ENCODE results near the gene PRF1.
"Not testable (repeated sequence)": the region's sequence is repeated elsewhere in the genome, so short reads cannot be mapped to it uniquely, and the experiment has no call there.

Gene PRF1

GRCh38 chr10:70616761-70617160 is 14.2 kb upstream of the PRF1 start:
- no peak for DNase-seq

- DNase-seq, result no peak
These were observed 13.4 kb upstream of the PRF1 start for GRCh38 chr10:70615784-70616522.

GRCh38 chr10:70615211-70615610 is 12.7 kb upstream of the PRF1 start:
- no peak for DNase-seq

GRCh38 chr10:70614364-70614763 is 11.8 kb upstream of the PRF1 start:
- not testable (repeated sequence) for DNase-seq

DNA sequence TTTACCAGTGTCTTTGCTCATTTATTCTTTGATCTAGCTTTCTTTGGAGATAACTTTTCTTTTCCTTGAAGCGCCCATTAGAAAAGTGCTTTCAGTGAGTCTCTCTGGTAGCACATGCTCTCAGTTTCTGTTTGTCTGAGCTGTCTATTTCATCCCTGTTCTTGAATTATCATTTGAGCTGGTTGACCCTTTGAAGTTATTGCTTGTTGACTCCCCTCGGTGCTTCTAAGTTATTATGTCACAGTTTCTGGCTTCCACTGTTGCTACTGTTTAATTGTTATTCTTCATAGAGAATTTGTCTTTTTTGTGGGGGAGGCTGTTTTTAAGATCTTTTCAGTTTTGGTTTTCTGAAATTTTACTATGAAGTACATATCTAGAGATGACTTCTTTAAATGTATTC is 11.4 kb upstream of the PRF1 start:
- no peak for DNase-seq

DNA sequence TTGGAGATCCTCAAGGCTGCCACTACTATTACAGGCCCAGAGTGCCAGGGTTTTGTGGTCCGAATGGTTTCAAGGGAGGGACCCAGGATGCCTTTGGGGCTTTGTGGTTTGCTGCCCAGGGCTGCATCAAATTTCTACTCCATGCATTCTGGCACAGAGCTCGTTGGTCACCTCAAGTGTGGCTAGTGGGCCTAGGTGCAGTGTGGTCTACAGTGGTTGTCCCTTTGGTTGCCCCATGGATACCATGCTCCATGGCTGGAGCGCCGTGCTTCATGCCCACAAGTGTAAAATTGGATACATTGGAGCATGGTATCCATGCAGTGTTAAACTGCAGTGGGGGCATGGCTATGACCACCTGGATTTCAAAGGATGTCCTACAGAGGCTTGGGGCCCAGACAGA is 5.4 kb upstream of the PRF1 start:
- no peak for DNase-seq

GRCh38 chr10:70605161-70605560 is 2.6 kb upstream of the PRF1 start:
- no peak for DNase-seq

DNA sequence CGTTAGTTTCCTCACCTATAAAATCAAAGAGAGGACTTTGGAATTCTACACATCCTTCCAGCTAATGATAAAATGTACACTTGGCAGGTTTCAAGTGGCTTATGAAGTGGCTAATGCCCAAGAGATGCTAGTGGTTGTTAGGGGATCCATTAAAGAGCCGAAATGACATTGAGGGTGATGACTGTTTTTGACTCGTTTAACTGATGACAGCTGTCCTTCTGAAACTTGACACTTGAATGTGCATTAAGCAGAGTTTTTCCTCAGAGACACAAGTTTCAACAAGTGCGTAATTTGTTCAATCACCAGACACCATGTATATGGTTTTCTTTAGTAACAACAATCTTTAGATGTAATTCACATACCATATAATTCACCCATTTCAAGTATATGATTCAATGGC is 1.6 kb upstream of the PRF1 start:
- no peak for DNase-seq

- DNase-seq, result peak; percentile 73
These were observed 884 bp upstream of the PRF1 start for GRCh38 chr10:70603449-70603801.

DNA sequence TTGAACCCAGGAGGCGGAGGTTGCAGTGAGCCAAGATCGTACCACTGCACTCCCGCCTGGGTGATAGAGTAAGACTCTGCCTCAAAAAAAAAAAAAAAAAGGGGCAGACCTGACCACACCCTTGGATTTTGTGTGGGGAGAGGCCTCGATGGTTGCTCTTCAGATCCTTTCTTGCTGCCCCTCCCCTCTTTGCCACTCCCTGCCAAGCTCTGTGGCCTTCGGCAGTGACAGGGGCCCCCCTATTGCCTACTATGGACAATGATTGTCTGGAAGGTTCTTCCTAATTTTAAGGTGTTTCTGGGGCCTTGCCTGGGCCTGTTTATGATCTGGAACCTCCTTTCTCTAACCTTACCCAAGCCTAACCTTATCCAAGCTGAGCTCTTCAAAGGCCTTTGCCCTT is 795 bp downstream of the PRF1 start:
- DNase-seq, result no peak

DNA sequence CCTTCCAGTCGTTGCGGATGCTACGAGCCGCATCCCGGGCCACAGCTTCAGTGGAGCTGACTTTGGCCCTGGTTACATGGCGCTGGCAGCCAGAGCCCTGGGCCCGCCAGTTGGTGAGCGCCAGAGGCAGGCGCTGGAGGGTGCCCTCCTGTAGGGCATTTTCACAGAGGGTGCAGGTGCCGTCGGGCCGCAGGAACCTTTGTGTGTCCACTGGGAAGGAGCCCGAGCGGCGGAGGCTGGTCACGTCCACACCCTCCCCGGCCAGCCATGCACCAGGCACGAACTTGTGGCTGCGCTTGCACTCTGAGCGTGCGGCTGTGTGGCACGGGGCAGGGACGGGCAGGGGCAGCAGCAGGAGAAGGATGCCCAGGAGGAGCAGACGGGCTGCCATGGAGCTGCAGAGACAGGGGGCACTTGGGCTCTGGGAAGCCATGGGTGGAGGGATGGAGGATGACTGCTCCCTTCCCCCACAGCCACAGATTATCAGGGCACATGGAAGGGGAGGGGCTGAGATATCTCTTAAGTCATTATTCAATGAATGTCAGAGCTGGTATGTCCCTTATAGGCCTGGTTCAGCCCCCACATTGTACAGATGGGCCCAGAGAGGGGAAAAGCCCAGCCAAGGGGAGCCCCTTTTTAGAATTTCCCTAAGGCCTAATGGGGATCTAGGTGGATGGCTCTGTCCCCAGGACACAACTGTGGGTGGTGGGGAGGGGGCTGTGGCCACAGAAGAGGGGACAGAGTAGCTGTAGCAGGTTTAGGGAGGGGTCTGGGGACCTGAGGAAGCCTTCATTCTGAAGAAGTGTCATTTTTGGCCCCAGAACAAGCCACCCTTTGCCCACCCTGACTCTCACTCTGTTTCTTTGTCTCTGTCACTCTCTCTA is 1.8 kb downstream of the PRF1 start:
- DNase-seq, result peak; percentile 45

DNA sequence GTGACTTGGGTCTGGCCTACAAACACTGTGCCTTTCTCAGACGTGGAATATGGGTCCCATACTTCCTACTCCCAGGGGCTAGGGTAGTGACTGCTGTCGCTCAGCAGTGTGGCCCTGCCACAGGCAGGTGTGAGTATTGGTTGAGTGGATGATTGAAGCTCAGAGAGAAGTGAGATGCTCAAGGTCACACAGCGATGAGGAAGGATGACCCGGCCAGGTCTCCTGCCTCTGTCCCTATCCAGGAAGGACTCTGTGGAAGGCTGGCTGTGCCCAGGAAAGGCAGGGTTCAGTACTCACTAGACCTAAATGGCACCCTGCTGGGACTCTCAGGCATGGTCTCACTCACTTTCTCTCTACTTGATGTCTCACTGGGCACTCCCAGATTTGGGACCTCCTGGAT is 2.8 kb downstream of the PRF1 start:
- DNase-seq, result peak; percentile 47

GRCh38 chr10:70599319-70599718 is 3.2 kb downstream of the PRF1 start:
- no peak for DNase-seq

DNA sequence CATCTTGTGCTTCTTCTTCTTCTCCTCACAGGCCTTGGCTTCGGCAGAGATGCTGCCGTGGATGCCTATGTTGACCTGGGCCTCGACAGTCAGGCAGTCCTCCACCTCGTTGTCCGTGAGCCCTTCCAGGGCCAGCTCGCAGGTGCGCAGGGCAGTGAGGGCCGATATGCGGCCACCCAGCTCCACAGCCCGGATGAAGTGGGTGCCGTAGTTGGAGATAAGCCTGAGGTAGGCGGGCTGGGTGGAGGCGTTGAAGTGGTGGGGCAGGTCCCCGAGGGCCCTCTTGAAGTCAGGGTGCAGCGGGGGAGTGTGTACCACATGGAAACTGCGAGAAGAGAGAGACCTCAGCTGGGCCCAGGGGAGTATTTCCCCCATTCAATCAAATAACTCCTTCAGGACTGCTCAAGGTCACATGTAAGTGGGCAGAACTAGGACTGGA is 3.7 kb downstream of the PRF1 start:
- peak; percentile 48 for DNase-seq

DNA sequence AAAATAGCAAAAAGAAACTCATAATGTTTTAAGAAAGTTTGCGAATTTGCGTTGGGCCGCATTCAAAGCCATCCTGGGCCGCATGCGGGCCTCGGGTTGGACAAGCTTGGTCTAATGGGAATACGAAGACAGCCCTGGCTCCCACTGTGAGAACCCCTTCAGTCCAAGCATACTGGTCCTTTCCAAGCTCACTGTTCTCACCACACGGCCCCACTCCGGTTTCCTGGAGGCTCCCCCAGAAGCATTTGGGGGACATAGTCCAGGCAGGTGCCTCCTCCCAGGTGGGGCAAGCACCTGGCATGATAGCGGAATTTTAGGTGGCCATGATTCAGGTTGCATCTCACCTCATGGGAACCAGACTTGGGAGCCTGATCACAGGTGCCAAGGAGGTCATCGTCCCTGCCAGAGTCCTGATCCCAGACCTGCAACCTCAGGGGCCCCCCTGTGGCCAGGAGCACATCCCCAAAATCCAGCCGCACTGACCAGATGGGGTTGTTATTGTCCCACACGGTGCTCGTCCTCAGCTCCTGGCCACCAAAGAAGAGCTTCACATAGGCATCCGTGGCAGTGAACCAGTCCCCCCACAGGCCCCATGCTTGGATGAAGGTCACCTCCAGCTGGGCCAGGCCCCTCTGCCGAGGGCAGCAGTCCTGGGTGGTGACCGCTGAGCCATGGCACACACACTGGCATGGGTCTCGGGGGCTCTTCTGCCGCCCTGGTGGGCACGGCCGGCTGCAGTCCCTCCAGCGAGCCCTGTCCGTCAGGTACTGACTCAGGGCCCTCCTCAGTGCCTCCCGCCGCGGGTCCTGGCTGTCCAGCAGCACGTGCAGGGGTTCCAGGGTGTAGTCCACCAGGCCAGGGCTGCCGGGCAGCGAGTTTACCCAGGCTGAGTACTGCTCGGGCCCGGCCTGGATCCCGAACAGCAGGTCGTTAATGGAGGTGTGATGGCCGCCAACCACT is 4.4 kb downstream of the PRF1 start:
- DNase-seq, result peak; percentile 42

- DNase-seq, result peak; percentile 23
These were observed 5.4 kb downstream of the PRF1 start for GRCh38 chr10:70596860-70597809.

DNA sequence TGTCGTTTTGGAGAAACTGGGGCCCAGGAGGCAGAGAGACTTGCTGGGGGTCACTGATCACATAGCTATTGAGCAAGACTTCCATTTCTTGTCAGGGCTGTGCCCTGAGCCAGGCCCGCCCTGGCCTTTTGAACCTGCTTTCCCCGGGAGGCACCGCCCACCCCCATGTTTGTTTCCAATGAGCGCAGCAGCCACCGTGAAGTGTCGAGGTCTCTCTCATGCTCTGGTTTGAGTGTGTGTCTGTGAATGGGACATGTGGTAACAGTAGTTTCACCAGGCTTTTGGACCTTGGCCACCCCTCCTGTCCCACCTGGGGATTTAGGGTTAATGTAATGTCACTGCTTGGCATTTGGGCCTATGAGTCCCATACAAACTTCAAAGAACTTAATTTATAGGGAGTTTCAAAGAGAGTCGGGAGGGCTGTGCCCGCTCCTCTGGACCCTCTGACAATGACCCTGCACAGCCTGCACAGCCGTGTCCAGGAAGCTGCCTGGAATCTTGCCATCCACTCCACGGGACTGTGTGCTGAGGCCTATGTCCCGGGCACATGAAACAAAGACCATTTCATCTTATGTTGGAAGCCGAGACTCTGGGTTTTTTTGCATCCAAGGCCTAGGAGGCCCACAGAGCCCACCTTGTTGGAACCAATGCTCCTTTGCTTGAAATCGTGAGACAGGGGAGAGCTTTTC is 6.3 kb downstream of the PRF1 start:
- DNase-seq, result peak; percentile 44

DNA sequence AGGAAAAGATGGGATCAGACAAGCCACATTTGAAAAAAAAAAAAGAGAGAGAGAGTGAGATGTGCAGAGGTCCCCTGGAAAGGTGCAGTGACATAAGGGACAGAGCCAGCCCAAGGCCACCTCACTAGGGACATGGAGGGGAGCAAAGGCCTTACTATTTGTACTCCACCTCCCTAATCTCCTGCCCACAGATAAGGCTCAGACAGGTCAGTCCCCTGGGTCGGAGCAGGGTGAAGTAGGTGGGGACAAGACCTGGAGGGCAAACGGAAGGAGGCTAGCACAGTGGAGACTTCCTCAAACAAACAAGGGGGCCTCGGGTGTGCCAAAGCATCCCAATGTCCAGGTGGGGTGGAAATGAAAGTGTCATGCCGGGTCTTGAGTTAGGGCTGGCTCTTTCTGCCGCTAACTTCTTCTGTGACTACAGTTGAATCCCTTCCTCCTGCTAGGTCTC is 7.0 kb downstream of the PRF1 start:
- DNase-seq, result peak; percentile 42

DNA sequence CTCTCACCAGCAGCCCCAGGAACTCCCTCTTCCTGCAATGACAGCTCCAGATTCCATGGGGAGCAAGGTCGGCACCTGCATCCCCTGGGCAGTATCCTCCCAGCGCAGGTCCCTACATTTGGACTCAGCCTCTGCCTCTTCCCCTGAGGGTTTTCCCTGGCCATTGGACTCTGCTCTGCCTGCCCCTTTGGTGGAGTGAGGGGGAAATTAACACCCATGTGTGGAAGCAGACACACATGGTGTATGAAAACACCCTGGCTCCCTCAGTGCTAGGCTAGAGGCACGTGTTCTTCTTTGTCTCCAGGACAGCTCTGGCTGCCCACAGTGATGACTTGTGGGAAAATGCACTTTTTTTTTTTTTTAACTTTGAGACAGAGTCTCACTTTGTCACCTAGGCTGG is 8.4 kb downstream of the PRF1 start:
- peak; percentile 44 for DNase-seq

DNA sequence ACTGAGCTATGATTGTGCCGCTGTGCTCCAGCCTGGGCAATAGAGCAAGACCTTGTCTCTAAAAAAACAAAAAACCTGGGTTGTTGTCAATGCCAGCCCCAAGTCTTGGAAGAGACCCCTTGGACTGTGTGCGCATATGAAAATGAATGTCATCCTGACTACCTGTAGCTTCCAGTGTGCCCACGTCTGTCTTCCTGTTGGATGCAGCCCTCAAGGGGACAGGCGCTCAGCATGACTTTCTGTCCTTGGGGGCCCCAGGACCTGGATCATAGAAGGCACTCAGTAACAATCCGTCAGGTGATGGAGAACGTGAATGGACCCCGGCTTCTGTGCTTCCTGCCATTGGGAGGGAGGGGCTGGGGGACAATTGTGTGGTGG is 9.0 kb downstream of the PRF1 start:
- DNase-seq, result peak; percentile 42

All from activated CD8-positive, alpha-beta memory T cell treated with anti-CD3 and anti-CD28 coated beads, Interleukin-2, amount 50 U/mL, for 48 hours (primary cell).